Measurements from ENCODE around the gene IFNA8.

DNA sequence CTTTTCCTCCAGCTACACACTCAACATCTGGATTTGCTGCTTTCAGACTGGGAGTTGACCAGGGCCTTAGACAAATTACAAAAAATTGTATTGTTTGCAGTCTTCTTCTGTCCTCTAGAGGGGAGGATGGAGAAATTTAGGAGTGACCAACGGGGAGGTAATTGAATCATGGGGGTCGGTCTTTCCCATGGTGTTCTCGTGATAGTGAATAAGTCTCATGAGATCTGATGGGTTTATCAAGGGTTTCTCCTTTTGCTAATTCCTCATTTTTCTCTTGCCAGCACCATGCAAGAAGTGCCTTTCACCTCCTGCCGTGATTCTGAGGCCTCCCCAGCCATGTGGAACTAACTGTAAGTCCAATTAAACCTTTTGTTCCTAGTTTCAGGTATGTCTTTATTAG is 4.2 kb downstream of the IFNA8 start:
- TF ChIP-seq CTCF (IDR thresholded peaks at IDR 0.05) (no peak), POLR2A (IDR thresholded peaks at IDR 0.05) (no peak)

All from breast epithelium (tissue), 3 donors.